ENCODE data around the gene ZNF598.

DNA sequence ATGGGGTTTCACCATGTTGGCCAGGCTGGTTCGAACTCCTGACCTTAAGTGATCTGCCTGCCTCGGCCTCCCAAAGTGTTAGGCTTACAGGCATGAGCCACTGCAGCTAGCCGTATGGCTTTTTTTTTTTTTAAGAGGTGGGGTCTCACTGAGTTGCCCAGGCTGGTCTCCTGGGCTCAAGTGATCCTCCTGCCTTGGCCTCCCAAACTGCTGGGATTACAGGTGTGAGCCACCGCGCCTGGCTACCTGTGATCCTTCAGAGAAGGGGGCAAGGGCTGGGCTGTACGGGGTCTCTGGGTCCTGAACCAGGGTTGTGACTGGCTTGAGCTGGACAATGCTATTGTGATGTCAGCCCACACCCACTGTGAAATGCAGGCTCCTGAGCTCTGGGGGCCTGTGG lies 43.2 kb downstream of the ZNF598 start, which contains the start of gene RNF151:
- TF ChIP-seq EZH2 (IDR thresholded peaks at IDR 0.05; ENCODE audit: borderline replicate concordance, low read depth, low read length, poor library complexity, severe bottlenecking) = no peak
- no peak for TF ChIP-seq CTCF (conservative IDR thresholded peaks at IDR 0.05; ENCODE audit: low read depth, low read length)
